ENCODE results near the gene ZCCHC17. TPM values are rescaled to one million over a fixed set of nuclear protein-coding genes. Genes with fewer than 3 reads are reported as not detected.

The ZCCHC17 gene
- polyA plus RNA-seq, 1 experiment = 39.2 TPM

GRCh38 chr1:31354283-31354682, 57.5 kb downstream of the ZCCHC17 start:
- TF ChIP-seq CTCF (IDR thresholded peaks at IDR 0.05; ENCODE audit: insufficient read depth, low read depth, low read length) = no peak
- Histone ChIP-seq H3K4me3 (ENCODE audit: low read depth, low read length) (no peak overlapping the region), H3K27me3 (ENCODE audit: control insufficient read depth, insufficient read depth, low read length) (no peaks in the 10 kb centered on the region), H3K36me3 (ENCODE audit: control insufficient read depth, insufficient read depth, low read length) (peaks cover 8% of the 10 kb centered on the region)
- ChIA-PET CTCF (no interaction called here), POLR2A (no interaction called here)
- no peak for DNase-seq (ENCODE audit: low read depth)

- TF ChIP-seq CTCF (IDR thresholded peaks at IDR 0.05; ENCODE audit: insufficient read depth, low read depth, low read length) = no peak
- Histone ChIP-seq H3K36me3 (ENCODE audit: control insufficient read depth, insufficient read depth, low read length) (peaks cover 8% of the 10 kb centered on the region), H3K4me3 (ENCODE audit: low read depth, low read length) (no peak overlapping the region), H3K27me3 (ENCODE audit: control insufficient read depth, insufficient read depth, low read length) (no peaks in the 10 kb centered on the region)
- no peak for DNase-seq (ENCODE audit: low read depth)
- POLR2A ChIA-PET = no interaction called here
- CTCF ChIA-PET = no interaction called here
These were observed 59.6 kb downstream of the ZCCHC17 start for GRCh38 chr1:31356427-31356826.

GRCh38 chr1:31361607-31362006, 64.8 kb downstream of the ZCCHC17 start:
- no peak overlapping the region for H3K4me3 ChIP-seq (ENCODE audit: low read depth, low read length)
- POLR2A ChIA-PET = no interaction called here
- no peaks in the 10 kb centered on the region for H3K27me3 ChIP-seq (ENCODE audit: control insufficient read depth, insufficient read depth, low read length)
- peaks cover 13% of the 10 kb centered on the region for H3K36me3 ChIP-seq (ENCODE audit: control insufficient read depth, insufficient read depth, low read length)
- DNase-seq (ENCODE audit: low read depth) = no peak
- TF ChIP-seq CTCF (IDR thresholded peaks at IDR 0.05; ENCODE audit: insufficient read depth, low read depth, low read length) = no peak
- CTCF ChIA-PET = interaction anchor here (0.8 to 2.3 kb wide), 5 partner anchors 10 to 202 kb away, joined by 3 to 6 read pairs (median 4); partner anchors contain the start of gene FABP3

- POLR2A ChIA-PET = no interaction called here
- Histone ChIP-seq H3K27me3 (ENCODE audit: control insufficient read depth, insufficient read depth, low read length) (no peaks in the 10 kb centered on the region), H3K36me3 (ENCODE audit: control insufficient read depth, insufficient read depth, low read length) (peaks cover 13% of the 10 kb centered on the region), H3K4me3 (ENCODE audit: low read depth, low read length) (no peak overlapping the region)
- TF ChIP-seq CTCF (IDR thresholded peaks at IDR 0.05; ENCODE audit: insufficient read depth, low read depth, low read length) = no peak
- CTCF ChIA-PET = interaction anchor here (2.3 kb wide), 1 partner anchor 26 kb away, joined by 5 read pairs; no protein-coding TSS in a partner anchor
- no peak for DNase-seq (ENCODE audit: low read depth)
These were observed 65.2 kb downstream of the ZCCHC17 start for GRCh38 chr1:31362032-31362431.

GRCh38 chr1:31364561-31365250, 67.9 kb downstream of the ZCCHC17 start:
- H3K27me3 ChIP-seq (ENCODE audit: control insufficient read depth, insufficient read depth, low read length) = no peaks in the 10 kb centered on the region
- no peak overlapping the region for H3K4me3 ChIP-seq (ENCODE audit: low read depth, low read length)
- ChIA-PET CTCF (interaction anchor here (0.8 to 1.1 kb wide), 2 partner anchors 9 to 58 kb away, joined by 3 read pairs; no protein-coding TSS in a partner anchor), POLR2A (no interaction called here)
- DNase-seq (ENCODE audit: low read depth) = no peak
- peaks cover 12% of the 10 kb centered on the region for H3K36me3 ChIP-seq (ENCODE audit: control insufficient read depth, insufficient read depth, low read length)
- TF ChIP-seq CTCF (IDR thresholded peaks at IDR 0.05; ENCODE audit: insufficient read depth, low read depth, low read length) = no peak

Measured in BJ (cell line).